GM12878 (cell line): Measurements from ENCODE around the gene SLC6A17. TPM values are rescaled to one million over a fixed set of nuclear protein-coding genes. Genes with fewer than 3 reads are reported as not detected.

Source experiments
- ATAC-seq: fragments of 200-7000 bp; cut with Tn5 transposase; 3 replicates; pipeline ENCODE4 v1.9.1; 2020; ENCODE audit warnings: mild to moderate bottlenecking, moderate library complexity
- BruUV-seq: library from RNA; stranded (reverse); fragments of 400-500 nt; replicated peaks from 2 replicates; lab custom pipeline; 2021; lab: Mats Ljungman, UMichigan
- CTCF ChIA-PET: fragments of 300-600 bp; sonication (Branson Sonifier 250); formaldehyde crosslinking; extraction: SDS; loops from one replicate; lab custom pipeline; 2021; ENCODE audit warnings: inconsistent platforms; lab: Yijun Ruan, JAX
- POLR2A ChIA-PET: fragments of 350-600 bp; formaldehyde crosslinking; extraction: SDS; loops from one replicate; lab custom pipeline; 2021; ENCODE audit warnings: inconsistent platforms; lab: Charles Lee
- RAD21 ChIA-PET: fragments of 300-600 bp; sonication (Branson Sonifier 250); formaldehyde crosslinking; loops from one replicate; lab custom pipeline; 2023; ENCODE audit warnings: antibody characterized with exemption; ENCODE audit not compliant: unreplicated experiment; lab: Charles Lee
- SMC1A ChIA-PET: fragments of 300-600 bp; sonication (Branson Sonifier 250); formaldehyde crosslinking; loops from one replicate; lab custom pipeline; 2023; ENCODE audit not compliant: unreplicated experiment, uncharacterized antibody; lab: Charles Lee
- DNase-seq: peaks from one replicate; pipeline ENCODE4 v3.0.0-alpha.2; 2011; ENCODE audit warnings: low read depth, low spot score
- FAIRE-seq: peaks from 3 replicates; lab custom pipeline; 2011; peaks lifted over from hg19 to GRCh38; lab: Jason Lieb, UNC
- H2AFZ ChIP-seq: 2 replicates; pipeline ENCODE4 v1.6.0; 2011; ENCODE audit warnings: low read depth, low read length, control low read depth; ENCODE audit not compliant: control insufficient read depth
- H3K27ac ChIP-seq: 2 replicates; pipeline ENCODE4 v1.5.1; 2011; ENCODE audit warnings: control low read depth; ENCODE audit not compliant: control insufficient read depth, insufficient read depth
- H3K27me3 ChIP-seq, 2 experiments: replicated peaks in 1 of 2; 2 replicates each; pipeline versions ENCODE4 v1.6.0 to v1.6.1; 2011; ENCODE audit warnings: low read length in 1 of 2; ENCODE audit not compliant: control insufficient read depth in 2 of 2, insufficient read depth in 2 of 2
- H3K36me3 ChIP-seq, 2 experiments: 2 replicates each; pipeline ENCODE4 v1.5.1; 2011; ENCODE audit warnings: low read length in 1 of 2; ENCODE audit not compliant: control insufficient read depth in 2 of 2, insufficient read depth in 2 of 2
- H3K4me1 ChIP-seq: 2 replicates; pipeline ENCODE4 v1.6.1; 2011; ENCODE audit warnings: mild to moderate bottlenecking, low read length, moderate library complexity, mixed read lengths; ENCODE audit not compliant: control insufficient read depth, insufficient read depth
- H3K4me2 ChIP-seq: 2 replicates; pipeline ENCODE4 v1.6.0; 2011; ENCODE audit warnings: control low read depth; ENCODE audit not compliant: control insufficient read depth, insufficient read depth
- H3K4me3 ChIP-seq: fragments of 200-600 bp; sonication (generic); 2 replicates; pipeline ENCODE4 v1.5.1; 2016
- H3K79me2 ChIP-seq: 2 replicates; pipeline ENCODE4 v1.6.0; 2011; ENCODE audit warnings: low read length; ENCODE audit not compliant: control insufficient read depth, insufficient read depth
- H3K9ac ChIP-seq: 2 replicates; pipeline ENCODE4 v1.8.0; 2011; ENCODE audit warnings: low read length, control low read depth, mixed read lengths; ENCODE audit not compliant: control insufficient read depth, insufficient read depth
- H3K9me3 ChIP-seq: replicated peaks from 3 replicates; pipeline ENCODE4 v1.5.1; 2011; ENCODE audit warnings: mild to moderate bottlenecking, low read length; ENCODE audit not compliant: control insufficient read depth, insufficient read depth
- H4K20me1 ChIP-seq: 2 replicates; pipeline ENCODE4 v1.6.0; 2011; ENCODE audit not compliant: control insufficient read depth, insufficient read depth
- BACH1 ChIP-seq: fragments of 450-650 bp; IDR thresholded peaks from 2 replicates; pipeline ENCODE4 v1.6.1; 2017; ENCODE audit warnings: mild to moderate bottlenecking, borderline replicate concordance
- EGR1 ChIP-seq, 2 experiments: IDR thresholded peaks; 1 replicate in 1 of 2; 2 replicates in 1 of 2; pipeline ENCODE4 v1.6.1; 2011 to 2012; ENCODE audit warnings: low read depth in 2 of 2, low read length in 2 of 2, borderline replicate concordance in 1 of 2, mild to moderate bottlenecking in 1 of 2, moderate library complexity in 1 of 2
- HDAC2 ChIP-seq: fragments of 200-600 bp; sonication (generic); IDR thresholded peaks from 2 replicates; pipeline ENCODE4 v1.6.1; 2017
- IRF4 ChIP-seq: IDR thresholded peaks from 2 replicates; pipeline ENCODE4 v1.6.1; 2011; ENCODE audit warnings: low read depth, low read length
- MTA2 ChIP-seq: fragments of 450-650 bp; IDR thresholded peaks from 2 replicates; pipeline ENCODE4 v1.6.1; 2016; ENCODE audit warnings: low read depth, mild to moderate bottlenecking, moderate library complexity
- POLR2AphosphoS5 ChIP-seq: IDR thresholded peaks from 2 replicates; pipeline ENCODE4 v1.6.1; 2011; ENCODE audit warnings: mild to moderate bottlenecking, low read length, inconsistent platforms
- TARDBP ChIP-seq: IDR thresholded peaks from 2 replicates; pipeline ENCODE4 v1.6.1; 2016; ENCODE audit warnings: borderline replicate concordance
- YY1 ChIP-seq: IDR thresholded peaks from 2 replicates; pipeline ENCODE4 v1.6.1; 2011; ENCODE audit warnings: low read depth, mild to moderate bottlenecking, low read length
- WGBS: methylation state at CpG from one replicate; pipeline ENCODE4 v1.1.6; 2016; ENCODE audit warnings: low lambda C conversion rate; ENCODE audit not compliant: insufficient replicate concordance, insufficient coverage; ENCODE audit errors: missing lambda C conversion rate; 5-methylcytosine and 5-hydroxymethylcytosine counted together
- in situ Hi-C: fragments of 300-500 bp; cut with MboI; formaldehyde crosslinking; loops from 9 replicates; pipeline ENCODE4 v1.14.3; 2018; ENCODE audit warnings: mixed read lengths
- intact Hi-C: fragments of 100-400 bp; cut with micrococcal nuclease; formaldehyde crosslinking; loops from one replicate; pipeline ENCODE4 v1.14.2; 2022; ENCODE audit not compliant: unreplicated experiment
- polyA plus RNA-seq, 11 experiments: library from polyadenylated mRNA; depleted of rRNA in 4 of 11; unstranded in 6 of 11; stranded (reverse) in 5 of 11; fragments of >200 nt; fragmentation: Nextera tagmentation in 4 of 11; fragmentation: Illumina TruSeq in 1 of 11; extraction: Ambion mirVana in 4 of 11; extraction: Trizol in 1 of 11; gene quantifications; 1 replicate in 1 of 11; 2 replicates in 10 of 11; pipeline versions ENCODE4 v1.2.1 to v1.2.3, GENCODE V29; 2011 to 2016; ENCODE audit warnings: inconsistent platforms in 2 of 11, missing spikeins in 2 of 11, low read depth in 1 of 11
- total RNA-seq, 4 experiments: library from RNA; depleted of rRNA in 3 of 4; stranded (reverse); fragments of >200 nt in 3 of 4; fragmentation: Illumina TruSeq in 1 of 4; extraction: Trizol in 1 of 4; gene quantifications; 2 replicates each; pipeline versions ENCODE4 v1.2.1 to v1.2.3, GENCODE V29; 2013 to 2021
- TF ChIP-seq, protein P1 (sequence below): fragments of 150-350 bp; IDR thresholded peaks from 2 replicates; pipeline ENCODE4 v1.6.1; 2016; ENCODE audit warnings: low read depth, low read length
- TF ChIP-seq, protein P2 (sequence below): IDR thresholded peaks from 2 replicates; pipeline ENCODE4 v1.6.1; 2012; ENCODE audit warnings: improper control_type of control experiment, low read depth, low read length; ENCODE audit not compliant: insufficient replicate concordance

SLC6A17 gene
- total and polyA plus RNA-seq, 10 of the 15 experiments (the other 5 are each of a cell fraction or from before 2014, with no cell fraction given): not detected

DNA sequence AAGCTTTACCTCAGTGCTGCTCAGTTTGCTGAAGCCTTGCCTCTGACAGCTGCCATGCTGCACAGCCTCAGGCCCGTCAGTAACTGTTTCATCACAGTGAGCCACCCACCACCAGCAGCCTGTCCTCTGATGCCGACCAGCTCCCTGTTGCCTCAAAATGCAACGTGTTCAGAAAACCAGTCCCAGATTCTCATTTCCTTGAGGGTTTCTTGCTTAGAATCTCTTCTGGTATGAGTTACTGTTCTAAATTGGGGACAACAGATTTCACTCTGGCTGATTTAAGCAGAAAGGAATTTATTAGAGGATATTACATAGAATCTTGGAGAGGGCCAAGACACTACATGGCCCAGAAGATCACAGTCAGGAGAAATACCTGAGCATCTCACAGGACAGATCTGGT, 27.1 kb upstream of the SLC6A17 start:
- 9% methylated on average over 3 of the region's 3 CpGs for WGBS
- POLR2A ChIA-PET: no interaction called here
- FAIRE-seq: no peak

More for the DNA sequence above, 27.1 kb upstream of the SLC6A17 start:
- TF ChIP-seq YY1: no peak
- no peak for TF ChIP-seq HDAC2
- no peak for TF ChIP-seq TARDBP
- TF ChIP-seq, protein P1, sequence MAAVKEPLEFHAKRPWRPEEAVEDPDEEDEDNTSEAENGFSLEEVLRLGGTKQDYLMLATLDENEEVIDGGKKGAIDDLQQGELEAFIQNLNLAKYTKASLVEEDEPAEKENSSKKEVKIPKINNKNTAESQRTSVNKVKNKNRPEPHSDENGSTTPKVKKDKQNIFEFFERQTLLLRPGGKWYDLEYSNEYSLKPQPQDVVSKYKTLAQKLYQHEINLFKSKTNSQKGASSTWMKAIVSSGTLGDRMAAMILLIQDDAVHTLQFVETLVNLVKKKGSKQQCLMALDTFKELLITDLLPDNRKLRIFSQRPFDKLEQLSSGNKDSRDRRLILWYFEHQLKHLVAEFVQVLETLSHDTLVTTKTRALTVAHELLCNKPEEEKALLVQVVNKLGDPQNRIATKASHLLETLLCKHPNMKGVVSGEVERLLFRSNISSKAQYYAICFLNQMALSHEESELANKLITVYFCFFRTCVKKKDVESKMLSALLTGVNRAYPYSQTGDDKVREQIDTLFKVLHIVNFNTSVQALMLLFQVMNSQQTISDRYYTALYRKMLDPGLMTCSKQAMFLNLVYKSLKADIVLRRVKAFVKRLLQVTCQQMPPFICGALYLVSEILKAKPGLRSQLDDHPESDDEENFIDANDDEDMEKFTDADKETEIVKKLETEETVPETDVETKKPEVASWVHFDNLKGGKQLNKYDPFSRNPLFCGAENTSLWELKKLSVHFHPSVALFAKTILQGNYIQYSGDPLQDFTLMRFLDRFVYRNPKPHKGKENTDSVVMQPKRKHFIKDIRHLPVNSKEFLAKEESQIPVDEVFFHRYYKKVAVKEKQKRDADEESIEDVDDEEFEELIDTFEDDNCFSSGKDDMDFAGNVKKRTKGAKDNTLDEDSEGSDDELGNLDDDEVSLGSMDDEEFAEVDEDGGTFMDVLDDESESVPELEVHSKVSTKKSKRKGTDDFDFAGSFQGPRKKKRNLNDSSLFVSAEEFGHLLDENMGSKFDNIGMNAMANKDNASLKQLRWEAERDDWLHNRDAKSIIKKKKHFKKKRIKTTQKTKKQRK: no peak
- TF ChIP-seq, protein P2, sequence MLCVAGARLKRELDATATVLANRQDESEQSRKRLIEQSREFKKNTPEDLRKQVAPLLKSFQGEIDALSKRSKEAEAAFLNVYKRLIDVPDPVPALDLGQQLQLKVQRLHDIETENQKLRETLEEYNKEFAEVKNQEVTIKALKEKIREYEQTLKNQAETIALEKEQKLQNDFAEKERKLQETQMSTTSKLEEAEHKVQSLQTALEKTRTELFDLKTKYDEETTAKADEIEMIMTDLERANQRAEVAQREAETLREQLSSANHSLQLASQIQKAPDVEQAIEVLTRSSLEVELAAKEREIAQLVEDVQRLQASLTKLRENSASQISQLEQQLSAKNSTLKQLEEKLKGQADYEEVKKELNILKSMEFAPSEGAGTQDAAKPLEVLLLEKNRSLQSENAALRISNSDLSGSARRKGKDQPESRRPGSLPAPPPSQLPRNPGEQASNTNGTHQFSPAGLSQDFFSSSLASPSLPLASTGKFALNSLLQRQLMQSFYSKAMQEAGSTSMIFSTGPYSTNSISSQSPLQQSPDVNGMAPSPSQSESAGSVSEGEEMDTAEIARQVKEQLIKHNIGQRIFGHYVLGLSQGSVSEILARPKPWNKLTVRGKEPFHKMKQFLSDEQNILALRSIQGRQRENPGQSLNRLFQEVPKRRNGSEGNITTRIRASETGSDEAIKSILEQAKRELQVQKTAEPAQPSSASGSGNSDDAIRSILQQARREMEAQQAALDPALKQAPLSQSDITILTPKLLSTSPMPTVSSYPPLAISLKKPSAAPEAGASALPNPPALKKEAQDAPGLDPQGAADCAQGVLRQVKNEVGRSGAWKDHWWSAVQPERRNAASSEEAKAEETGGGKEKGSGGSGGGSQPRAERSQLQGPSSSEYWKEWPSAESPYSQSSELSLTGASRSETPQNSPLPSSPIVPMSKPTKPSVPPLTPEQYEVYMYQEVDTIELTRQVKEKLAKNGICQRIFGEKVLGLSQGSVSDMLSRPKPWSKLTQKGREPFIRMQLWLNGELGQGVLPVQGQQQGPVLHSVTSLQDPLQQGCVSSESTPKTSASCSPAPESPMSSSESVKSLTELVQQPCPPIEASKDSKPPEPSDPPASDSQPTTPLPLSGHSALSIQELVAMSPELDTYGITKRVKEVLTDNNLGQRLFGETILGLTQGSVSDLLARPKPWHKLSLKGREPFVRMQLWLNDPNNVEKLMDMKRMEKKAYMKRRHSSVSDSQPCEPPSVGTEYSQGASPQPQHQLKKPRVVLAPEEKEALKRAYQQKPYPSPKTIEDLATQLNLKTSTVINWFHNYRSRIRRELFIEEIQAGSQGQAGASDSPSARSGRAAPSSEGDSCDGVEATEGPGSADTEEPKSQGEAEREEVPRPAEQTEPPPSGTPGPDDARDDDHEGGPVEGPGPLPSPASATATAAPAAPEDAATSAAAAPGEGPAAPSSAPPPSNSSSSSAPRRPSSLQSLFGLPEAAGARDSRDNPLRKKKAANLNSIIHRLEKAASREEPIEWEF: no peak
- no peak for TF ChIP-seq MTA2
- TF ChIP-seq IRF4: no peak
- no peak for TF ChIP-seq BACH1
- TF ChIP-seq POLR2AphosphoS5: no peak
- TF ChIP-seq EGR1 (IDR thresholded peaks at IDR 0.05; ENCODE audit: borderline replicate concordance in 1 of 2, low read depth in 2 of 2, low read length in 2 of 2): no peak
- Histone ChIP-seq H3K36me3 (no peaks in the 10 kb centered on the region), H3K4me3 (no peak overlapping the region), H3K9ac (no peak overlapping the region), H3K9me3 (no peaks in the 10 kb centered on the region; the same call in 1 of the 3 replicates), H4K20me1 (no peaks in the 10 kb centered on the region), H2AFZ (no peak overlapping the region), H3K79me2 (no peaks in the 10 kb centered on the region), H3K27ac (no peak overlapping the region), H3K27me3 (no peaks in the 10 kb centered on the region; a peak in 2 of 4 replicates), H3K4me1 (no peaks in the 10 kb centered on the region), H3K4me2 (no peak overlapping the region)
- intact Hi-C loops: no loop called here
- DNase-seq (no peak), ATAC-seq (no peak)
- RAD21 ChIA-PET: interaction anchor here (1.1 kb wide), 1 partner anchor 35 kb away, joined by 4 read pairs; no protein-coding TSS in a partner anchor
- no TSS peak for BruUV-seq
- SMC1A ChIA-PET: no interaction called here
- in situ Hi-C loops: no loop called here
- CTCF ChIA-PET: interaction anchor here (1.4 kb wide), 1 partner anchor 35 kb away, joined by 5 read pairs; no protein-coding TSS in a partner anchor
